GM23338 (cell line): ENCODE measurements around the gene SRPK2. TPM values are rescaled to one million over a fixed set of nuclear protein-coding genes. Genes with fewer than 3 reads are reported as not detected.

ENCODE experiments used
- ATAC-seq: fragments of 200-7000 bp; cut with Tn5 transposase; 3 replicates; pipeline ENCODE4 v1.9.1; 2020
- DNase-seq: peaks from one replicate; pipeline ENCODE4 v3.0.0-alpha.2; 2015; ENCODE audit warnings: low spot score
- H2AFZ ChIP-seq: fragments of 200-600 bp; sonication (generic); 2 replicates; pipeline ENCODE4 v1.8.0; 2016; ENCODE audit warnings: antibody characterized with exemption, mild to moderate bottlenecking, moderate library complexity
- H3F3A ChIP-seq: fragments of 200-600 bp; sonication (generic); replicated peaks from 2 replicates; pipeline ENCODE4 v1.8.0; 2017; ENCODE audit warnings: antibody characterized with exemption, mixed run types, low read depth
- H3K27ac ChIP-seq: fragments of 200-600 bp; sonication (generic); 2 replicates; pipeline ENCODE4 v1.6.1; 2016; ENCODE audit warnings: low read depth
- H3K27me3 ChIP-seq: fragments of 200-600 bp; sonication (generic); 2 replicates; pipeline ENCODE4 v1.8.0; 2016; ENCODE audit warnings: mild to moderate bottlenecking, mixed run types, moderate library complexity; ENCODE audit not compliant: insufficient read depth
- H3K36me3 ChIP-seq: fragments of 200-600 bp; sonication (generic); 2 replicates; pipeline ENCODE4 v1.8.0; 2016; ENCODE audit warnings: mild to moderate bottlenecking; ENCODE audit not compliant: insufficient read depth
- H3K4me1 ChIP-seq: fragments of 200-600 bp; sonication (generic); 2 replicates; pipeline ENCODE4 v1.8.0; 2016; ENCODE audit warnings: mild to moderate bottlenecking, moderate library complexity; ENCODE audit not compliant: insufficient read depth
- H3K4me2 ChIP-seq: fragments of 200-600 bp; sonication (generic); 2 replicates; pipeline ENCODE4 v1.7.1; 2017; ENCODE audit warnings: mixed run types
- H3K4me3 ChIP-seq: fragments of 200-600 bp; sonication (generic); 2 replicates; pipeline ENCODE4 v1.6.1; 2016; ENCODE audit warnings: mixed run types
- H3K79me2 ChIP-seq: fragments of 200-600 bp; sonication (generic); replicated peaks from 2 replicates; pipeline ENCODE4 v1.8.0; 2017; ENCODE audit warnings: mild to moderate bottlenecking; ENCODE audit not compliant: insufficient read depth
- H3K9me2 ChIP-seq: fragments of 200-600 bp; sonication (generic); 2 replicates; pipeline ENCODE4 v1.8.0; 2017; ENCODE audit not compliant: insufficient read depth
- H4K20me1 ChIP-seq: fragments of 200-600 bp; sonication (generic); replicated peaks from 2 replicates; pipeline ENCODE4 v1.8.0; 2017; ENCODE audit warnings: mild to moderate bottlenecking; ENCODE audit not compliant: insufficient read depth
- H3K27ac Mint-ChIP-seq: 2 replicates; pipeline ENCODE4 v1.8.0; 2020; ENCODE audit warnings: inconsistent platforms, mild to moderate bottlenecking, moderate library complexity, mixed read lengths
- H3K27me3 Mint-ChIP-seq: 3 replicates; pipeline ENCODE4 v1.8.0; 2022; ENCODE audit warnings: low read depth, mild to moderate bottlenecking, moderate library complexity, mixed read lengths, inconsistent platforms; ENCODE audit not compliant: insufficient read depth, poor library complexity
- H3K36me3 Mint-ChIP-seq: 3 replicates; pipeline ENCODE4 v1.8.0; 2021; ENCODE audit warnings: low read depth, mild to moderate bottlenecking, inconsistent platforms, moderate library complexity, mixed read lengths
- H3K4me1 Mint-ChIP-seq: 3 replicates; pipeline ENCODE4 v1.8.0; 2020; ENCODE audit warnings: mild to moderate bottlenecking, inconsistent platforms, mixed read lengths
- H3K4me3 Mint-ChIP-seq: 3 replicates; pipeline ENCODE4 v1.8.0; 2021; ENCODE audit warnings: moderate library complexity, mild to moderate bottlenecking, inconsistent platforms, mixed read lengths
- H3K9me3 Mint-ChIP-seq: 3 replicates; pipeline ENCODE4 v1.8.0; 2020; ENCODE audit warnings: moderate library complexity, mild to moderate bottlenecking, inconsistent platforms, mixed read lengths
- CREB1 ChIP-seq: fragments of 250-450 bp; sonication (Bioruptor Pico); IDR thresholded peaks from 2 replicates; pipeline ENCODE4 v1.5.0; 2020; ENCODE audit warnings: low read depth, mild to moderate bottlenecking, moderate library complexity
- EZH2 ChIP-seq: fragments of 200-600 bp; sonication (generic); IDR thresholded peaks from one replicate; pipeline ENCODE4 v1.8.0; 2017; ENCODE audit warnings: antibody characterized with exemption, mild to moderate bottlenecking, low read depth; ENCODE audit not compliant: unreplicated experiment
- EZH2phosphoT487 ChIP-seq: fragments of 200-600 bp; sonication (generic); IDR thresholded peaks from one replicate; pipeline ENCODE4 v1.8.1; 2018; ENCODE audit warnings: antibody characterized with exemption; ENCODE audit not compliant: unreplicated experiment
- JUNB ChIP-seq: IDR thresholded peaks from one replicate; pipeline ENCODE4 v1.6.1; 2016; ENCODE audit warnings: antibody characterized with exemption; ENCODE audit not compliant: unreplicated experiment
- NANOG ChIP-seq: IDR thresholded peaks from 2 replicates; pipeline ENCODE4 v1.6.1; 2016; ENCODE audit warnings: antibody characterized with exemption, borderline replicate concordance
- POLR2AphosphoS5 ChIP-seq: IDR thresholded peaks from 2 replicates; pipeline ENCODE4 v1.6.1; 2016; ENCODE audit warnings: antibody characterized with exemption, low read depth
- REST ChIP-seq: IDR thresholded peaks from one replicate; pipeline ENCODE4 v1.6.1; 2018; ENCODE audit warnings: antibody characterized with exemption; ENCODE audit not compliant: unreplicated experiment
- STAT1 ChIP-seq: IDR thresholded peaks from one replicate; pipeline ENCODE4 v1.6.1; 2016; ENCODE audit warnings: antibody characterized with exemption; ENCODE audit not compliant: unreplicated experiment
- ZNF114 ChIP-seq: fragments of 250-450 bp; sonication (Bioruptor Pico); IDR thresholded peaks from 2 replicates; pipeline ENCODE4 v1.5.0; 2020; ENCODE audit warnings: mild to moderate bottlenecking, moderate library complexity
- ZNF331 ChIP-seq: fragments of 250-450 bp; sonication (Bioruptor Pico); IDR thresholded peaks from 2 replicates; pipeline ENCODE4 v1.5.0; 2020; ENCODE audit warnings: low read depth, mild to moderate bottlenecking, moderate library complexity
- polyA plus RNA-seq: library from polyadenylated mRNA; unstranded; fragments of >200 nt; fragmentation: Nextera tagmentation; extraction: Ambion mirVana; gene quantifications from 2 replicates; pipeline ENCODE4 v1.2.1, GENCODE V29; 2016
- total RNA-seq: library from RNA; depleted of rRNA; stranded (reverse); fragments of >200 nt; shearing (Covaris generic); gene quantifications from 2 replicates; pipeline ENCODE4 v1.2.3, GENCODE V29; 2014
- TF ChIP-seq, protein P1 (sequence below): fragments of 250-450 bp; sonication (Bioruptor Pico); IDR thresholded peaks from 2 replicates; pipeline ENCODE4 v1.5.0; 2020; ENCODE audit warnings: mild to moderate bottlenecking, moderate library complexity
- TF ChIP-seq, protein P2 (sequence below): IDR thresholded peaks from 2 replicates; pipeline ENCODE4 v1.6.1; 2016; ENCODE audit warnings: antibody characterized with exemption
- TF ChIP-seq, protein P3 (sequence below), 2 experiments: fragments of 200-600 bp in 1 of 2; sonication (generic) in 1 of 2; conservative IDR thresholded peaks; 2 replicates each; pipeline versions ENCODE4 v1.5.1 to v1.6.1; 2016 to 2017; ENCODE audit warnings: antibody characterized with exemption in 2 of 2, low read depth in 2 of 2, mild to moderate bottlenecking in 2 of 2, moderate library complexity in 1 of 2

The SRPK2 gene
- total and polyA plus RNA-seq, 2 experiments from 2014 or later: 66.3 to 91.5 TPM

- Histone ChIP-seq H2AFZ (no peak overlapping the region), H3K79me2 (no peaks in the 10 kb centered on the region), H3K9me2 (no peaks in the 10 kb centered on the region), H3K4me3 (no peak overlapping the region), H3K27ac (no peak overlapping the region), H3F3A (0 out of 2 replicates have a peak, but pooled peaks cover 4% of the 10 kb centered on the region), H3K36me3 (peaks cover 47% of the 10 kb centered on the region; the same call in 1 of the 2 replicates), H4K20me1 (0 out of 2 replicates have a peak, but pooled peaks cover 3% of the 10 kb centered on the region), H3K4me1 (no peaks in the 10 kb centered on the region), H3K27me3 (no peaks in the 10 kb centered on the region), H3K4me2 (no peak overlapping the region)
- no peak overlapping the region for H3K27ac Mint-ChIP-seq
- no peaks in the 10 kb centered on the region for H3K4me1 Mint-ChIP-seq
- TF ChIP-seq POLR2AphosphoS5 (no peak), REST (no peak), JUNB (no peak), STAT1 (no peak), ZNF331 (CRISPR knock-in tag) (no peak), EZH2phosphoT487 (no peak), NANOG (no peak), CREB1 (no peak), EZH2 (no peak), ZNF114 (no peak)
- TF ChIP-seq, protein P1, sequence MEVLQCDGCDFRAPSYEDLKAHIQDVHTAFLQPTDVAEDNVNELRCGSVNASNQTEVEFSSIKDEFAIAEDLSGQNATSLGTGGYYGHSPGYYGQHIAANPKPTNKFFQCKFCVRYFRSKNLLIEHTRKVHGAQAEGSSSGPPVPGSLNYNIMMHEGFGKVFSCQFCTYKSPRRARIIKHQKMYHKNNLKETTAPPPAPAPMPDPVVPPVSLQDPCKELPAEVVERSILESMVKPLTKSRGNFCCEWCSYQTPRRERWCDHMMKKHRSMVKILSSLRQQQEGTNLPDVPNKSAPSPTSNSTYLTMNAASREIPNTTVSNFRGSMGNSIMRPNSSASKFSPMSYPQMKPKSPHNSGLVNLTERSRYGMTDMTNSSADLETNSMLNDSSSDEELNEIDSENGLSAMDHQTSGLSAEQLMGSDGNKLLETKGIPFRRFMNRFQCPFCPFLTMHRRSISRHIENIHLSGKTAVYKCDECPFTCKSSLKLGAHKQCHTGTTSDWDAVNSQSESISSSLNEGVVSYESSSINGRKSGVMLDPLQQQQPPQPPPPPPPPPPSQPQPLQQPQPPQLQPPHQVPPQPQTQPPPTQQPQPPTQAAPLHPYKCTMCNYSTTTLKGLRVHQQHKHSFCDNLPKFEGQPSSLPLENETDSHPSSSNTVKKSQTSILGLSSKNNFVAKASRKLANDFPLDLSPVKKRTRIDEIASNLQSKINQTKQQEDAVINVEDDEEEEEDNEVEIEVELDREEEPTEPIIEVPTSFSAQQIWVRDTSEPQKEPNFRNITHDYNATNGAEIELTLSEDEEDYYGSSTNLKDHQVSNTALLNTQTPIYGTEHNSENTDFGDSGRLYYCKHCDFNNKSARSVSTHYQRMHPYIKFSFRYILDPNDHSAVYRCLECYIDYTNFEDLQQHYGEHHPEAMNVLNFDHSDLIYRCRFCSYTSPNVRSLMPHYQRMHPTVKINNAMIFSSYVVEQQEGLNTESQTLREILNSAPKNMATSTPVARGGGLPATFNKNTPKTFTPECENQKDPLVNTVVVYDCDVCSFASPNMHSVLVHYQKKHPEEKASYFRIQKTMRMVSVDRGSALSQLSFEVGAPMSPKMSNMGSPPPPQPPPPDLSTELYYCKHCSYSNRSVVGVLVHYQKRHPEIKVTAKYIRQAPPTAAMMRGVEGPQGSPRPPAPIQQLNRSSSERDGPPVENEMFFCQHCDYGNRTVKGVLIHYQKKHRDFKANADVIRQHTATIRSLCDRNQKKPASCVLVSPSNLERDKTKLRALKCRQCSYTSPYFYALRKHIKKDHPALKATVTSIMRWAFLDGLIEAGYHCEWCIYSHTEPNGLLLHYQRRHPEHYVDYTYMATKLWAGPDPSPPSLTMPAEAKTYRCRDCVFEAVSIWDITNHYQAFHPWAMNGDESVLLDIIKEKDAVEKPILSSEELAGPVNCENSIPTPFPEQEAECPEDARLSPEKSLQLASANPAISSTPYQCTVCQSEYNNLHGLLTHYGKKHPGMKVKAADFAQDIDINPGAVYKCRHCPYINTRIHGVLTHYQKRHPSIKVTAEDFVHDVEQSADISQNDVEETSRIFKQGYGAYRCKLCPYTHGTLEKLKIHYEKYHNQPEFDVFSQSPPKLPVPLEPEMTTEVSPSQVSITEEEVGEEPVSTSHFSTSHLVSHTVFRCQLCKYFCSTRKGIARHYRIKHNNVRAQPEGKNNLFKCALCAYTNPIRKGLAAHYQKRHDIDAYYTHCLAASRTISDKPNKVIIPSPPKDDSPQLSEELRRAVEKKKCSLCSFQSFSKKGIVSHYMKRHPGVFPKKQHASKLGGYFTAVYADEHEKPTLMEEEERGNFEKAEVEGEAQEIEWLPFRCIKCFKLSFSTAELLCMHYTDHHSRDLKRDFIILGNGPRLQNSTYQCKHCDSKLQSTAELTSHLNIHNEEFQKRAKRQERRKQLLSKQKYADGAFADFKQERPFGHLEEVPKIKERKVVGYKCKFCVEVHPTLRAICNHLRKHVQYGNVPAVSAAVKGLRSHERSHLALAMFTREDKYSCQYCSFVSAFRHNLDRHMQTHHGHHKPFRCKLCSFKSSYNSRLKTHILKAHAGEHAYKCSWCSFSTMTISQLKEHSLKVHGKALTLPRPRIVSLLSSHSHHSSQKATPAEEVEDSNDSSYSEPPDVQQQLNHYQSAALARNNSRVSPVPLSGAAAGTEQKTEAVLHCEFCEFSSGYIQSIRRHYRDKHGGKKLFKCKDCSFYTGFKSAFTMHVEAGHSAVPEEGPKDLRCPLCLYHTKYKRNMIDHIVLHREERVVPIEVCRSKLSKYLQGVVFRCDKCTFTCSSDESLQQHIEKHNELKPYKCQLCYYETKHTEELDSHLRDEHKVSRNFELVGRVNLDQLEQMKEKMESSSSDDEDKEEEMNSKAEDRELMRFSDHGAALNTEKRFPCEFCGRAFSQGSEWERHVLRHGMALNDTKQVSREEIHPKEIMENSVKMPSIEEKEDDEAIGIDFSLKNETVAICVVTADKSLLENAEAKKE (CRISPR knock-in tag): no peak
- TF ChIP-seq, protein P2, sequence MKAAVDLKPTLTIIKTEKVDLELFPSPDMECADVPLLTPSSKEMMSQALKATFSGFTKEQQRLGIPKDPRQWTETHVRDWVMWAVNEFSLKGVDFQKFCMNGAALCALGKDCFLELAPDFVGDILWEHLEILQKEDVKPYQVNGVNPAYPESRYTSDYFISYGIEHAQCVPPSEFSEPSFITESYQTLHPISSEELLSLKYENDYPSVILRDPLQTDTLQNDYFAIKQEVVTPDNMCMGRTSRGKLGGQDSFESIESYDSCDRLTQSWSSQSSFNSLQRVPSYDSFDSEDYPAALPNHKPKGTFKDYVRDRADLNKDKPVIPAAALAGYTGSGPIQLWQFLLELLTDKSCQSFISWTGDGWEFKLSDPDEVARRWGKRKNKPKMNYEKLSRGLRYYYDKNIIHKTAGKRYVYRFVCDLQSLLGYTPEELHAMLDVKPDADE: no peak
- TF ChIP-seq, protein P3, sequence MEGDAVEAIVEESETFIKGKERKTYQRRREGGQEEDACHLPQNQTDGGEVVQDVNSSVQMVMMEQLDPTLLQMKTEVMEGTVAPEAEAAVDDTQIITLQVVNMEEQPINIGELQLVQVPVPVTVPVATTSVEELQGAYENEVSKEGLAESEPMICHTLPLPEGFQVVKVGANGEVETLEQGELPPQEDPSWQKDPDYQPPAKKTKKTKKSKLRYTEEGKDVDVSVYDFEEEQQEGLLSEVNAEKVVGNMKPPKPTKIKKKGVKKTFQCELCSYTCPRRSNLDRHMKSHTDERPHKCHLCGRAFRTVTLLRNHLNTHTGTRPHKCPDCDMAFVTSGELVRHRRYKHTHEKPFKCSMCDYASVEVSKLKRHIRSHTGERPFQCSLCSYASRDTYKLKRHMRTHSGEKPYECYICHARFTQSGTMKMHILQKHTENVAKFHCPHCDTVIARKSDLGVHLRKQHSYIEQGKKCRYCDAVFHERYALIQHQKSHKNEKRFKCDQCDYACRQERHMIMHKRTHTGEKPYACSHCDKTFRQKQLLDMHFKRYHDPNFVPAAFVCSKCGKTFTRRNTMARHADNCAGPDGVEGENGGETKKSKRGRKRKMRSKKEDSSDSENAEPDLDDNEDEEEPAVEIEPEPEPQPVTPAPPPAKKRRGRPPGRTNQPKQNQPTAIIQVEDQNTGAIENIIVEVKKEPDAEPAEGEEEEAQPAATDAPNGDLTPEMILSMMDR (conservative IDR thresholded peaks at IDR 0.05; ENCODE audit: low read depth in 2 of 2): no peak
- H3K27me3 Mint-ChIP-seq: peaks cover 6% of the 10 kb centered on the region
- no peak overlapping the region for H3K4me3 Mint-ChIP-seq
- peaks cover 64% of the 10 kb centered on the region for H3K36me3 Mint-ChIP-seq
- DNase-seq (no peak), ATAC-seq (no peak)
- no peaks in the 10 kb centered on the region for H3K9me3 Mint-ChIP-seq
These were observed 276.0 kb downstream of the SRPK2 start for GRCh38 chr7:105112440-105113418.
